NCI-H446 (cell line): Measurements from ENCODE around the gene MFAP5.
"Not testable (repeated sequence)": the region's sequence is repeated elsewhere in the genome, so short reads cannot be mapped to it uniquely, and the experiment has no call there.

Experiments used
- DNase-seq, 2 experiments: peaks; one replicate each; lab custom pipeline; 2025; lab: John Stamatoyannopoulos, UW

MFAP5 gene

GRCh38 chr12:8675591-8676036, 13.0 kb upstream of the MFAP5 start:
- DNase-seq, result no peak

- no peak for DNase-seq
Measured at GRCh38 chr12:8672381-8672780, 9.8 kb upstream of the MFAP5 start.

GRCh38 chr12:8668441-8668840, 5.8 kb upstream of the MFAP5 start:
- DNase-seq, result peak in 1 of 2 experiments; percentile 19

- DNase-seq, result no peak
Measured at GRCh38 chr12:8667270-8667669, 4.6 kb upstream of the MFAP5 start.

GRCh38 chr12:8665759-8666158, 3.1 kb upstream of the MFAP5 start:
- no peak for DNase-seq

GRCh38 chr12:8664228-8664913, 1.7 kb upstream of the MFAP5 start:
- no peak for DNase-seq

- no peak for DNase-seq
Measured at GRCh38 chr12:8661751-8662150, 875 bp downstream of the MFAP5 start.

GRCh38 chr12:8661016-8661415, 1.6 kb downstream of the MFAP5 start:
- no peak for DNase-seq

- DNase-seq, result no peak
Measured at GRCh38 chr12:8658346-8658745, 4.3 kb downstream of the MFAP5 start.

GRCh38 chr12:8655421-8655820, 7.2 kb downstream of the MFAP5 start:
- no peak for DNase-seq

- DNase-seq, result no peak
Measured at GRCh38 chr12:8648576-8649205, 13.9 kb downstream of the MFAP5 start.

- no peak for DNase-seq
Measured at GRCh38 chr12:8647968-8648367, 14.7 kb downstream of the MFAP5 start.

- DNase-seq, result no peak
Measured at GRCh38 chr12:8644345-8645248, 18.0 kb downstream of the MFAP5 start.

- DNase-seq, result no peak
Measured at GRCh38 chr12:8642775-8643174, 19.9 kb downstream of the MFAP5 start.

GRCh38 chr12:8639936-8640335, 22.7 kb downstream of the MFAP5 start:
- no peak for DNase-seq

- DNase-seq, result no peak
Measured at GRCh38 chr12:8638951-8639350, 23.7 kb downstream of the MFAP5 start.

- no peak for DNase-seq
Measured at GRCh38 chr12:8637666-8638065, 25.0 kb downstream of the MFAP5 start.

- DNase-seq, result no peak
Measured at GRCh38 chr12:8637244-8637643, 25.4 kb downstream of the MFAP5 start.

GRCh38 chr12:8636581-8636980, 26.0 kb downstream of the MFAP5 start:
- no peak for DNase-seq

- DNase-seq, result not testable (repeated sequence)
Measured at GRCh38 chr12:8636007-8636346, 26.6 kb downstream of the MFAP5 start.

- not testable (repeated sequence) for DNase-seq
Measured at GRCh38 chr12:8635342-8636006, 27.2 kb downstream of the MFAP5 start.

- DNase-seq, result no peak
Measured at GRCh38 chr12:8630131-8630530, 32.5 kb downstream of the MFAP5 start.
